ENCODE data around the gene FBXL14.

The FBXL14 gene

DNA sequence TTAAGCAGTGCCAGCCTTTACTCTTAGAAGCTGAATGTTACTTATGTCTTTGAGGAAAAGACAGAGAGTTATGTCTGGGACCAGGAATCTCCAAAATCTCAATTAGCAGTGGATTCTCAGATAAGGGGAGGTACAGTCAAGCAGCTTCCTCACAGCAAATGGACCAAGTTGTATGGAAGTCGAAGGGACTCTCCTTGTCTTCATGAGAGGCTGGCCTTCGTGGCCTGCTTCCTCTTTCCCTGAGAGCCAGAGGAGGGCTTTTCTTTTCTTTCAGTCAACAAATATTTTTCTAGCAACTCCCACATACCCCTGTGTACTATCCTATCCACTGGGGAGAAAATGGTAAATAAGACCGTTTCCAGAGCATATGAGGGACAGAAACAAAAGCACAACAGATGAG is 28.0 kb upstream of the FBXL14 start:
- Histone ChIP-seq H4K20me1 (ENCODE audit: low read depth, low read length) (no peaks in the 10 kb centered on the region), H3F3A (ENCODE audit: insufficient read depth) (no peaks in the 10 kb centered on the region), H3K9me2 (replicated peaks; ENCODE audit: insufficient read depth, low read length) (no peaks in the 10 kb centered on the region), H3K27ac (ENCODE audit: low read depth, low read length) (no peak overlapping the region), H3K9me3 (ENCODE audit: insufficient read depth, low read length) (no peaks in the 10 kb centered on the region), H3K4me3 (ENCODE audit: insufficient read depth, low read length, poor library complexity, severe bottlenecking) (no peak overlapping the region), H3K4me2 (ENCODE audit: low read depth, low read length, poor library complexity, severe bottlenecking) (no peak overlapping the region), H3K9ac (ENCODE audit: low read length) (no peak overlapping the region), H3K27me3 (ENCODE audit: low read length) (no peaks in the 10 kb centered on the region), H2AFZ (ENCODE audit: low read depth, low read length, severe bottlenecking) (no peak overlapping the region), H3K79me2 (ENCODE audit: insufficient read depth, low read length) (no peaks in the 10 kb centered on the region), H3K36me3 (ENCODE audit: low read length) (no peaks in the 10 kb centered on the region)
- TF ChIP-seq CTCF (IDR thresholded peaks at IDR 0.05; ENCODE audit: insufficient read depth, low read length, poor library complexity, severe bottlenecking) (no peak), EZH2phosphoT487 (conservative IDR thresholded peaks at IDR 0.05; ENCODE audit: low read length) (no peak)

- H3K9me3 ChIP-seq (ENCODE audit: insufficient read depth, low read length), result no peaks in the 10 kb centered on the region
- H4K20me1 ChIP-seq (ENCODE audit: low read depth, low read length), result no peaks in the 10 kb centered on the region
- H3K4me3 ChIP-seq (ENCODE audit: insufficient read depth, low read length, poor library complexity, severe bottlenecking), result no peak overlapping the region
- no peaks in the 10 kb centered on the region for H3K27me3 ChIP-seq (ENCODE audit: low read length)
- TF ChIP-seq CTCF (IDR thresholded peaks at IDR 0.05; ENCODE audit: insufficient read depth, low read length, poor library complexity, severe bottlenecking) (no peak), EZH2phosphoT487 (conservative IDR thresholded peaks at IDR 0.05; ENCODE audit: low read length) (no peak)
- H3K9me2 ChIP-seq (replicated peaks; ENCODE audit: insufficient read depth, low read length), result no peaks in the 10 kb centered on the region
- no peaks in the 10 kb centered on the region for H3K79me2 ChIP-seq (ENCODE audit: insufficient read depth, low read length)
- H3K9ac ChIP-seq (ENCODE audit: low read length), result no peak overlapping the region
- H3K36me3 ChIP-seq (ENCODE audit: low read length), result no peaks in the 10 kb centered on the region
- no peak overlapping the region for H3K27ac ChIP-seq (ENCODE audit: low read depth, low read length)
- H3K4me2 ChIP-seq (ENCODE audit: low read depth, low read length, poor library complexity, severe bottlenecking), result no peak overlapping the region
- H3F3A ChIP-seq (ENCODE audit: insufficient read depth), result no peaks in the 10 kb centered on the region
- no peak overlapping the region for H2AFZ ChIP-seq (ENCODE audit: low read depth, low read length, severe bottlenecking)
These were observed 25.7 kb upstream of the FBXL14 start for GRCh38 chr12:1620092-1620491.

DNA sequence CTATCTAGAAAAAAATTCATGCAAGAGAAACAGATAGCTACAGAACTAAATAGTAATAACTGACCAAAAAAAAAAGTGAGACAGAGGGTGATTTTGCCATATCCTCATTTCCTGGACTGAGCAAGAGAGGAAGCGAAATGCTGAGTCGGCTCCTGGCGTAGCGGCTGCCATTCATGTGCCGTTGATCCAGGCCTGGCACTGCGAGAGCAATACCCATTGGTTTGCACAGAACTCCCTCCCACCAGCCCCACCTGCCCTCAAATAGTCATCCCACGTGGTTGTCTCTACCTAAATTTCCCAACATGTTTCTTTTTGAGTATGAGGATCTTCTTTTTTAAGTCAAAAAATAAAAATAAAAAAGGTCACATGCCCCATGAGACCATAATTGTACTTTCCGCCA is 25.2 kb upstream of the FBXL14 start:
- Histone ChIP-seq H3K4me2 (ENCODE audit: low read depth, low read length, poor library complexity, severe bottlenecking) (no peak overlapping the region), H3K27me3 (ENCODE audit: low read length) (no peaks in the 10 kb centered on the region), H3K9ac (ENCODE audit: low read length) (no peak overlapping the region), H4K20me1 (ENCODE audit: low read depth, low read length) (no peaks in the 10 kb centered on the region), H3K36me3 (ENCODE audit: low read length) (no peaks in the 10 kb centered on the region), H3K4me3 (ENCODE audit: insufficient read depth, low read length, poor library complexity, severe bottlenecking) (no peak overlapping the region), H3F3A (ENCODE audit: insufficient read depth) (no peaks in the 10 kb centered on the region), H3K27ac (ENCODE audit: low read depth, low read length) (no peak overlapping the region), H2AFZ (ENCODE audit: low read depth, low read length, severe bottlenecking) (no peak overlapping the region), H3K9me2 (replicated peaks; ENCODE audit: insufficient read depth, low read length) (no peaks in the 10 kb centered on the region), H3K9me3 (ENCODE audit: insufficient read depth, low read length) (no peaks in the 10 kb centered on the region), H3K79me2 (ENCODE audit: insufficient read depth, low read length) (no peaks in the 10 kb centered on the region)
- TF ChIP-seq CTCF (IDR thresholded peaks at IDR 0.05; ENCODE audit: insufficient read depth, low read length, poor library complexity, severe bottlenecking) (no peak), EZH2phosphoT487 (conservative IDR thresholded peaks at IDR 0.05; ENCODE audit: low read length) (no peak)

DNA sequence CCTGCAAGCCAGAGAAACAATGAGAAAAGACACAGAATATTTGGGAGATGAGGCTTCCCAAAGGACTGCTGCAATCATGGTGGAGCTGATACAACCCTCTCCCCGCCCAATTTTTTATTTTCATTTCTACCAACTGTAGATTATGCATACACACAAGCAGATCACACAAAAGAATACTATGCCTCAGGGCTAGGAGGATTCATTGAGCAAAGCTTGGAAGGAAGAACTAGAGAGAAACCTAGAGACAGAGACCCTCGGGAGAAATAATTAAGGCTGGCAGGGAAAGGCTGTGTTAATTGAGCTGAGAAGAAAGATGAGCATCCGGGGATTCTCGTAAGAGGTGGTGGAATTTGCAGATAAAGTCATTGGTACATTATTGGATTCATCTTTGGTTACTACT is 24.8 kb upstream of the FBXL14 start:
- no peaks in the 10 kb centered on the region for H3F3A ChIP-seq (ENCODE audit: insufficient read depth)
- H2AFZ ChIP-seq (ENCODE audit: low read depth, low read length, severe bottlenecking), result no peak overlapping the region
- no peaks in the 10 kb centered on the region for H3K27me3 ChIP-seq (ENCODE audit: low read length)
- no peaks in the 10 kb centered on the region for H3K9me2 ChIP-seq (replicated peaks; ENCODE audit: insufficient read depth, low read length)
- H3K36me3 ChIP-seq (ENCODE audit: low read length), result no peaks in the 10 kb centered on the region
- H3K4me2 ChIP-seq (ENCODE audit: low read depth, low read length, poor library complexity, severe bottlenecking), result no peak overlapping the region
- H3K9me3 ChIP-seq (ENCODE audit: insufficient read depth, low read length), result no peaks in the 10 kb centered on the region
- H3K79me2 ChIP-seq (ENCODE audit: insufficient read depth, low read length), result no peaks in the 10 kb centered on the region
- H3K4me3 ChIP-seq (ENCODE audit: insufficient read depth, low read length, poor library complexity, severe bottlenecking), result no peak overlapping the region
- no peak overlapping the region for H3K27ac ChIP-seq (ENCODE audit: low read depth, low read length)
- TF ChIP-seq EZH2phosphoT487 (conservative IDR thresholded peaks at IDR 0.05; ENCODE audit: low read length) (no peak), CTCF (IDR thresholded peaks at IDR 0.05; ENCODE audit: insufficient read depth, low read length, poor library complexity, severe bottlenecking) (no peak)
- H4K20me1 ChIP-seq (ENCODE audit: low read depth, low read length), result no peaks in the 10 kb centered on the region
- no peak overlapping the region for H3K9ac ChIP-seq (ENCODE audit: low read length)

Measured in SU-DHL-6 (cell line).